ENCODE data around the gene MAN2B2. TPM values are rescaled to one million over a fixed set of nuclear protein-coding genes. Genes with fewer than 3 reads are reported as not detected.

Gene MAN2B2
- total RNA-seq, 1 donor from 2014 or later = 44.1 TPM

DNA sequence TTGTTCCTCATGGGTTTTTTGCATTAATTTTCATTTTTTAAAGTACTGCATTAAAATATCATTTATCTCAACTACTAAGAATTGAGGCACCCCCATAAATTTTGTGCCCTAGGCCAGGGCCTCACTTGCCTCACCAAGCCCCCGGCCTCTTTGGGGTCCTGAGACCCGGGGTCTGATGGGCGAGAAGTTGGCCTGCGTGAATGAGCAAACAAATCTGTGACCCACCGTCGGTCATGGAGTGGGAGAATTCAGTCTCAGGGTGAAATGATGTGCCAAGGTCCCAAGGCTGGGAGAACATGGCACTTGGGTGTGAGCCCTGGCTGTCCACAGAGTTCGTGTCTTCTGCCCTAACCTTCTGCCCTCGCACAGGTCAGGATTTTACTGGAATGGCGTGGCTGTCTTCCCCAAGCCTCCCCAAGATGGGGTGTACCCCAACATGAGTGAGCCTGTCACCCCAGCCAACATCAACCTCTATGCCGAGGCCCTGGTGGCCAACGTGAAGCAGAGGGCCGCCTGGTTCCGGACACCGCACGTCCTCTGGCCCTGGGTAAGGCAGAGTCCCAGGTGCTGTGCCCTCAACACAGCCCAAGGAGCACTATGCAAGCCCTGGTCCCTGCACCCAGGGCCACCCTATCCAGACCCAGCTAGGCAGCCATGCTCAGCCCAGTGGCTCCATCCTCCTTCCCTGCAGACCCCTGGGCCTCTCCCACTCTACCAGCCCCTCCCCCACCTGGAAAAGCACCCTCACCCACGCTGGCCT is 18.0 kb downstream of the MAN2B2 start:
- H3K27me3 Mint-ChIP-seq (ENCODE audit: low read depth) = no peaks in the 10 kb centered on the region
- TF ChIP-seq CTCF (IDR thresholded peaks at IDR 0.05) = no peak
- peaks cover 2% of the 10 kb centered on the region for H3K36me3 Mint-ChIP-seq (ENCODE audit: low read depth)
- no peak overlapping the region for H3K27ac Mint-ChIP-seq (ENCODE audit: unreplicated experiment)
- H3K4me1 Mint-ChIP-seq (ENCODE audit: low read depth) = no peaks in the 10 kb centered on the region
- no peaks in the 10 kb centered on the region for H3K9me3 Mint-ChIP-seq (ENCODE audit: low read depth)
- H3K4me3 Mint-ChIP-seq (ENCODE audit: unreplicated experiment) = no peak overlapping the region
- DNase-seq (ENCODE audit: low spot score) = no peak

DNA sequence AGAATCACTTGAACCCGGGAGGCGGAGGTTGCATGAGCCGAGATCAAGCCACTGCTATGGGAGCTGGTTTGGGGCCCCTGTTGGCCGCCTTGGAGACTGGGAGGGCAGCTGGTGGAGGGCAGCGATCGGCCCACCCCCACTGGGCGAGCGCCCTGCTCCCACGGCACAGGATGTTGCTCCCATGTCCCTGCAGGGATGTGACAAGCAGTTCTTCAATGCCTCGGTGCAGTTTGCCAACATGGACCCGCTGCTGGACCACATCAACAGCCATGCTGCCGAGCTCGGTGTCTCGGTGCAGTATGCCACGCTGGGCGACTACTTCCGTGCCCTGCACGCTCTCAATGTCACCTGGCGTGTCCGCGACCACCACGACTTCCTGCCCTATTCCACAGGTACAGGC is 19.4 kb downstream of the MAN2B2 start:
- no peaks in the 10 kb centered on the region for H3K27me3 Mint-ChIP-seq (ENCODE audit: low read depth)
- H3K4me1 Mint-ChIP-seq (ENCODE audit: low read depth) = no peaks in the 10 kb centered on the region

DNA sequence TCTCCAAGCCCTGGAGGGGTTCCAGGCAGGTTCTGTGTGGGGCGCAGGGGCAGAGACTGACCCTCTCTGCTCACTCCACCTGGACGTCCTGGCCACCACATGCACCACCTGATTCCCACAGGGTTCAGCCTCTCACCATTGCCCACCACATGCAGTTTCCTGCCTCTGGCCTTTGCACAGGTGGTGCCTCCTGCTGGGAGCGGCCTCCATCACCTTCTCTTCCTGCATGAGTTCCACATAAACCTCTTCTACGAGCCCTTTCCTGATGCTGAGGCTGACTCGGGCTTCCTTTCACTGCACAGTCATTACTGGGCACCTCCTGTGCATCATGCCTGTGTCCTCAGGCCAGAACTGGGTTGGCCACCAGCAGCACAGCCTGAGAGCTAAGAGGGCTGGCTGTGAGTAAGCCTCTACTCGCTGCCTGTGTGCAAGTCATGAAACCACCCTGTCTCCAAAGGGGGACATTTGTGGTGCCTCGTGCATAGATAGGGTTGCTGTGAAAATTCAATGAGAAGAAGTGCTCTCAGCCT is 19.9 kb downstream of the MAN2B2 start:
- Mint-ChIP-seq H3K27ac (ENCODE audit: unreplicated experiment) (no peak overlapping the region), H3K4me1 (ENCODE audit: low read depth) (no peaks in the 10 kb centered on the region), H3K9me3 (ENCODE audit: low read depth) (no peaks in the 10 kb centered on the region), H3K27me3 (ENCODE audit: low read depth) (no peaks in the 10 kb centered on the region), H3K4me3 (ENCODE audit: unreplicated experiment) (no peak overlapping the region), H3K36me3 (ENCODE audit: low read depth) (peaks cover 2% of the 10 kb centered on the region)
- no peak for TF ChIP-seq CTCF (IDR thresholded peaks at IDR 0.05)
- DNase-seq (ENCODE audit: low spot score) = no peak

More for the DNA sequence above, 19.4 kb downstream of the MAN2B2 start:
- no peaks in the 10 kb centered on the region for H3K9me3 Mint-ChIP-seq (ENCODE audit: low read depth)
- no peak for DNase-seq (ENCODE audit: low spot score)
- H3K36me3 Mint-ChIP-seq (ENCODE audit: low read depth) = peaks cover 2% of the 10 kb centered on the region
- no peak overlapping the region for H3K27ac Mint-ChIP-seq (ENCODE audit: unreplicated experiment)
- H3K4me3 Mint-ChIP-seq (ENCODE audit: unreplicated experiment) = no peak overlapping the region
- TF ChIP-seq CTCF (IDR thresholded peaks at IDR 0.05) = no peak

DNA sequence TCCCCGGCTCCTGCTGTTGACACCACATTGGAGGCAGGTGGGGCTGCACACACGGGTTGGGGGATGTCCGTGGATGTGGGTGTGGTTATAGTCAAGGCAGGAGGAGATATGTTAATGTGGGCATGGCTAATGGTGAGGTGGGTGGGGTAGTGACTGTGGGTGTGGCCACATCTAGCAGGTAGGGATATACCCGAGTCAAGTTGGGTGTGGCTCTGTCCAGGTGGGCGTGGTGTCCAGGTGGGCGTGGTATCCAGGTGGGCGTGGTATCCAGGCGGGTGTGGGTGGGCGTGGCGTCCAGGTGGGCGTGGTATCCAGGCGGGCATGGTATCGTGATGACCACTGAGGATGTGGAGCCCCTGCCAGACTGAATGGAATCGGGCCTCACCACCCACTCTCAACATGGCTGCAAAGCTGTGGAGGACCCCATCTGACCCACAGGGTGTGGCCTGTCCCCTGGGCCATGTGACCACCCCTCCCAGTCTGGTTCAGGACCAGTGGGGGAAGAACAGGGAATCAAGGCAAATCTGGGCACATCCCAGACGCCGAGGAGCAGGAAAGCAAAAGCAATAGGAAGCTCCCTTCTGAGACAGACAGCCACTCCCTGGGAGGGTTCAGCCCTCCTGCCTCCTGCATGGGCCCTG is 21.0 kb downstream of the MAN2B2 start:
- no peak for DNase-seq (ENCODE audit: low spot score)
- Mint-ChIP-seq H3K27me3 (ENCODE audit: low read depth) (no peaks in the 10 kb centered on the region), H3K4me1 (ENCODE audit: low read depth) (no peaks in the 10 kb centered on the region), H3K9me3 (ENCODE audit: low read depth) (no peaks in the 10 kb centered on the region), H3K4me3 (ENCODE audit: unreplicated experiment) (no peak overlapping the region), H3K27ac (ENCODE audit: unreplicated experiment) (no peak overlapping the region), H3K36me3 (ENCODE audit: low read depth) (no peaks in the 10 kb centered on the region)
- no peak for TF ChIP-seq CTCF (IDR thresholded peaks at IDR 0.05)

GRCh38 chr4:6596948-6597347 is 22.0 kb downstream of the MAN2B2 start:
- no peak for DNase-seq (ENCODE audit: low spot score)
- no peak for TF ChIP-seq CTCF (IDR thresholded peaks at IDR 0.05)
- Mint-ChIP-seq H3K27me3 (ENCODE audit: low read depth) (no peaks in the 10 kb centered on the region), H3K9me3 (ENCODE audit: low read depth) (no peaks in the 10 kb centered on the region), H3K4me3 (ENCODE audit: unreplicated experiment) (no peak overlapping the region), H3K36me3 (ENCODE audit: low read depth) (no peaks in the 10 kb centered on the region), H3K4me1 (ENCODE audit: low read depth) (no peaks in the 10 kb centered on the region), H3K27ac (ENCODE audit: unreplicated experiment) (no peak overlapping the region)

Measured in chondrocyte (in vitro differentiated cells).